HepG2 (cell line): Measurements from ENCODE around the gene ZDHHC3. TPM values are rescaled to one million over a fixed set of nuclear protein-coding genes. Genes with fewer than 3 reads are reported as not detected.

Experiments
- ATAC-seq: fragments of 200-7000 bp; cut with Tn5 transposase; 3 replicates; pipeline ENCODE4 v1.9.1; 2020; ENCODE audit warnings: mild to moderate bottlenecking, moderate library complexity
- BruUV-seq: library from RNA; stranded (reverse); fragments of 400-500 nt; replicated peaks from 2 replicates; lab custom pipeline; 2021; lab: Mats Ljungman, UMichigan
- CTCF ChIA-PET: fragments of 300-600 bp; formaldehyde crosslinking; extraction: SDS; loops from one replicate; lab custom pipeline; 2021; ENCODE audit warnings: low total read pairs, inconsistent platforms, low intra/inter-chr PET ratio; lab: Yijun Ruan, JAX
- POLR2A ChIA-PET: fragments of 350-600 bp; sonication (Branson Sonifier 250); formaldehyde crosslinking; loops from one replicate; lab custom pipeline; 2020; ENCODE audit warnings: antibody characterized with exemption, inconsistent platforms; lab: Yijun Ruan, JAX
- DNase-seq: peaks from one replicate; pipeline ENCODE4 v3.0.0-alpha.2; 2015; ENCODE audit warnings: low spot score
- FAIRE-seq: peaks from 3 replicates; lab custom pipeline; 2011; peaks lifted over from hg19 to GRCh38; lab: Jason Lieb, UNC
- H2AFZ ChIP-seq: one replicate; pipeline ENCODE4 v1.6.1; 2011; ENCODE audit warnings: low read length, inconsistent platforms
- H3K27ac ChIP-seq: fragments of 300-600 bp; 3 replicates; pipeline ENCODE4 v1.8.0; 2011; ENCODE audit warnings: mixed run types, mild to moderate bottlenecking, mixed read lengths, low read length, inconsistent platforms; ENCODE audit not compliant: insufficient read depth; ENCODE audit errors: extremely low read length
- H3K27me3 ChIP-seq, 2 experiments: fragments of 200-600 bp in 1 of 2; 2 replicates in 1 of 2; 3 replicates in 1 of 2; pipeline versions ENCODE4 v1.6.0 to v1.8.0; 2011; ENCODE audit warnings: low read length in 2 of 2, mild to moderate bottlenecking in 2 of 2, moderate library complexity in 2 of 2, inconsistent platforms in 1 of 2; ENCODE audit not compliant: insufficient read depth in 2 of 2, control insufficient read depth in 1 of 2
- H3K36me3 ChIP-seq, 2 experiments: fragments of 200-600 bp in 1 of 2; replicated peaks in 1 of 2; 2 replicates in 1 of 2; 3 replicates in 1 of 2; pipeline versions ENCODE4 v1.5.1 to v1.8.0; 2011; ENCODE audit warnings: low read length in 2 of 2, inconsistent platforms in 1 of 2; ENCODE audit not compliant: insufficient read depth in 2 of 2, control insufficient read depth in 1 of 2
- H3K4me1 ChIP-seq: 2 replicates; pipeline ENCODE4 v1.5.1; 2012; ENCODE audit warnings: low read length, inconsistent platforms; ENCODE audit not compliant: insufficient read depth
- H3K4me2 ChIP-seq: 2 replicates; pipeline ENCODE4 v1.6.0; 2011; ENCODE audit warnings: low read depth, low read length, inconsistent platforms
- H3K4me3 ChIP-seq, 3 experiments: fragments of 200-600 bp in 1 of 3; sonication (generic), shearing (Covaris generic) in 1 of 3; replicated peaks in 1 of 3; 2 replicates each; pipeline ENCODE4 v1.5.1; 2011 to 2016; ENCODE audit warnings: low read length in 3 of 3, inconsistent platforms in 2 of 3, low read depth in 2 of 3, mild to moderate bottlenecking in 2 of 3, control low read depth in 1 of 3, mixed read lengths in 1 of 3; ENCODE audit not compliant: insufficient read depth in 1 of 3
- H3K79me2 ChIP-seq: one replicate; pipeline ENCODE4 v1.6.1; 2011; ENCODE audit warnings: low read length, inconsistent platforms; ENCODE audit not compliant: insufficient read depth
- H3K9ac ChIP-seq: 2 replicates; pipeline ENCODE4 v1.6.0; 2011; ENCODE audit warnings: mild to moderate bottlenecking, low read depth, low read length, inconsistent platforms; ENCODE audit not compliant: insufficient read depth
- H3K9me3 ChIP-seq: 2 replicates; pipeline ENCODE4 v1.5.1; 2012; ENCODE audit warnings: mild to moderate bottlenecking, low read length
- H4K20me1 ChIP-seq: 2 replicates; pipeline ENCODE4 v1.6.0; 2011; ENCODE audit warnings: inconsistent platforms, mild to moderate bottlenecking, low read length, moderate library complexity; ENCODE audit not compliant: insufficient read depth
- BRF2 ChIP-seq: sonication (generic); formaldehyde crosslinking; IDR thresholded peaks from 2 replicates; pipeline ENCODE4 v1.8.1; 2022; ENCODE audit warnings: mild to moderate bottlenecking, missing genetic modification reagents
- CHCHD3 ChIP-seq: sonication (generic); formaldehyde crosslinking; IDR thresholded peaks from 2 replicates; pipeline ENCODE4 v1.8.0; 2022; ENCODE audit warnings: mild to moderate bottlenecking, missing genetic modification reagents, moderate library complexity
- CSRNP1 ChIP-seq: sonication (generic); formaldehyde crosslinking; IDR thresholded peaks from 2 replicates; pipeline ENCODE4 v1.8.1; 2023; ENCODE audit warnings: mild to moderate bottlenecking, missing genetic modification reagents
- ELF3 ChIP-seq: IDR thresholded peaks from 2 replicates; pipeline ENCODE4 v1.6.1; 2016; ENCODE audit warnings: missing genetic modification reagents, missing compliant biosample characterization
- IKZF5 ChIP-seq: IDR thresholded peaks from 2 replicates; pipeline ENCODE4 v1.6.1; 2018; ENCODE audit warnings: missing genetic modification reagents, mild to moderate bottlenecking, missing compliant biosample characterization
- JDP2 ChIP-seq: sonication (generic); formaldehyde crosslinking; IDR thresholded peaks from 2 replicates; pipeline ENCODE4 v1.8.1; 2022; ENCODE audit warnings: missing genetic modification reagents, borderline replicate concordance
- NR3C1 ChIP-seq: sonication (generic); formaldehyde crosslinking; IDR thresholded peaks from 2 replicates; pipeline ENCODE4 v1.4.0; 2020; ENCODE audit warnings: missing genetic modification reagents
- SP1 ChIP-seq, 2 experiments: fragments of 450-650 bp in 1 of 2; sonication (generic) in 1 of 2; formaldehyde crosslinking in 1 of 2; IDR thresholded peaks; 2 replicates each; pipeline versions ENCODE4 v1.4.0 to v1.6.1; 2016 to 2020; ENCODE audit warnings: missing genetic modification reagents in 1 of 2
- ZFP36L2 ChIP-seq: sonication (generic); formaldehyde crosslinking; IDR thresholded peaks from 2 replicates; pipeline ENCODE4 v1.4.0; 2020; ENCODE audit warnings: missing genetic modification reagents
- ZNF318 ChIP-seq: sonication (generic); formaldehyde crosslinking; IDR thresholded peaks from 2 replicates; pipeline ENCODE4 v1.4.0; 2020; ENCODE audit warnings: mild to moderate bottlenecking, missing genetic modification reagents
- ZNF556 ChIP-seq: sonication (generic); formaldehyde crosslinking; IDR thresholded peaks from 2 replicates; pipeline ENCODE4 v1.4.0; 2020; ENCODE audit warnings: mild to moderate bottlenecking, missing genetic modification reagents, borderline replicate concordance
- ZNF761 ChIP-seq: sonication (generic); formaldehyde crosslinking; conservative IDR thresholded peaks from 2 replicates; pipeline ENCODE4 v1.4.0; 2020; ENCODE audit warnings: mild to moderate bottlenecking, missing genetic modification reagents
- ZNF850 ChIP-seq: sonication (generic); formaldehyde crosslinking; conservative IDR thresholded peaks from 2 replicates; pipeline ENCODE4 v1.9.0; 2021; ENCODE audit warnings: mild to moderate bottlenecking, missing genetic modification reagents
- ZSCAN9 ChIP-seq: IDR thresholded peaks from 2 replicates; pipeline ENCODE4 v1.6.1; 2016; ENCODE audit warnings: borderline replicate concordance
- WGBS: methylation state at CpG from one replicate; pipeline ENCODE4 v1.1.6; 2017; ENCODE audit warnings: low lambda C conversion rate; 5-methylcytosine and 5-hydroxymethylcytosine counted together
- in situ Hi-C: cut with HindIII; loops from 2 replicates; pipeline ENCODE4 v1.10.0; 2017; ENCODE audit warnings: low pct_unique_long_range_greater_than_20kb; ENCODE audit not compliant: extremely low pct_ligation_motif_present
- intact Hi-C: fragments of 100-400 bp; cut with micrococcal nuclease; formaldehyde crosslinking; loops from one replicate; pipeline ENCODE4 v1.10.0; 2022; ENCODE audit not compliant: unreplicated experiment
- polyA plus RNA-seq, 8 experiments: library from polyadenylated mRNA; depleted of rRNA in 3 of 8; stranded (reverse) in 7 of 8; unstranded in 1 of 8; fragments of >200 nt; fragmentation: Illumina TruSeq in 4 of 8; extraction: Trizol in 4 of 8; gene quantifications; 2 replicates each; pipeline versions ENCODE4 v1.2.1 to v1.2.3, GENCODE V29; 2011 to 2016; ENCODE audit warnings: low read depth in 4 of 8, missing spikeins in 1 of 8, mixed read lengths in 1 of 8; ENCODE audit not compliant: insufficient read depth in 1 of 8
- total RNA-seq, 5 experiments: library from RNA; depleted of rRNA; stranded (reverse); fragments of >200 nt; fragmentation: Illumina TruSeq; extraction: Trizol; gene quantifications; 2 replicates each; pipeline ENCODE4 v1.2.3, GENCODE V29; 2016; ENCODE audit warnings: low read depth in 1 of 5

The ZDHHC3 gene
- total and polyA plus RNA-seq, 2 of the 13 experiments (the other 11 are each of a cell fraction or from before 2014, with no cell fraction given), result 44.1 to 65.7 TPM

- in situ Hi-C loops (no loop called here), intact Hi-C loops (no loop called here)
- ChIA-PET POLR2A (no interaction called here), CTCF (no interaction called here)
- ATAC-seq (no peak), FAIRE-seq (no peak), DNase-seq (no peak)
- Histone ChIP-seq H3K9me3 (no peaks in the 10 kb centered on the region), H2AFZ (no peak overlapping the region), H3K4me2 (no peak overlapping the region), H3K4me3 (no peak overlapping the region), H3K4me1 (peaks cover 34% of the 10 kb centered on the region), H3K27ac (no peak overlapping the region), H3K79me2 (no peaks in the 10 kb centered on the region), H4K20me1 (no peaks in the 10 kb centered on the region), H3K27me3 (no peaks in the 10 kb centered on the region), H3K36me3 (peaks cover 22 to 77% of the 10 kb centered on the region in 2 experiments), H3K9ac (no peak overlapping the region)
- no TSS peak for BruUV-seq
- WGBS, result 91% methylated on average over 2 of the region's 2 CpGs
- no peak for TF ChIP-seq BRF2
- no peak for TF ChIP-seq SP1 (IDR thresholded peaks at IDR 0.05)
- no peak for TF ChIP-seq SP1 (CRISPR knock-in tag; IDR thresholded peaks at IDR 0.05)
- no peak for TF ChIP-seq IKZF5
- no peak for TF ChIP-seq JDP2
- TF ChIP-seq ZNF318, result no peak
- TF ChIP-seq ZNF761 (CRISPR knock-in tag), result no peak
- TF ChIP-seq ZNF556 (CRISPR knock-in tag), result no peak
- no peak for TF ChIP-seq CSRNP1 (CRISPR knock-in tag)
- no peak for TF ChIP-seq CHCHD3 (CRISPR knock-in tag)
- TF ChIP-seq ELF3 (CRISPR knock-in tag), result no peak
- TF ChIP-seq NR3C1, result no peak
- no peak for TF ChIP-seq ZFP36L2
- no peak for TF ChIP-seq ZNF850 (CRISPR knock-in tag)
- TF ChIP-seq ZSCAN9 (CRISPR knock-in tag), result no peak
Observed at GRCh38 chr3:44999782-45000181, 23.8 kb upstream of the ZDHHC3 start.
